Kidney (tissue), 14 donors: ENCODE results near the gene OR52B6. TPM values are rescaled to one million over a fixed set of nuclear protein-coding genes. Genes with fewer than 3 reads are reported as not detected.
A peak's percentile ranks its signal among the peaks of the same experiment; 100 is the strongest.

ENCODE experiments used
- DNase-seq, 5 donors: peaks; one replicate each; pipeline ENCODE4 v3.0.0-alpha.2; 2013 to 2020
- FAIRE-seq: peaks from 2 replicates; lab custom pipeline; 2012; peaks lifted over from hg19 to GRCh38; lab: Jason Lieb, UNC
- H3K27ac ChIP-seq, 2 donors: one replicate each; pipeline ENCODE4 v1.7.0; 2013; ENCODE audit warnings: low read depth in 2 of 2, low read length in 2 of 2, inconsistent platforms in 1 of 2
- H3K27me3 ChIP-seq: one replicate; pipeline ENCODE4 v1.7.1; 2013; ENCODE audit warnings: low read length, inconsistent platforms; ENCODE audit not compliant: control insufficient read depth, insufficient read depth
- H3K36me3 ChIP-seq, 3 donors: one replicate each; pipeline versions ENCODE4 v1.7.0 to v1.7.1; 2013; ENCODE audit warnings: low read length in 3 of 3, control low read depth in 1 of 3, inconsistent platforms in 1 of 3; ENCODE audit not compliant: insufficient read depth in 3 of 3, control insufficient read depth in 2 of 3
- H3K4me1 ChIP-seq, 3 donors: one replicate each; pipeline versions ENCODE4 v1.7.0 to v1.7.1; 2013; ENCODE audit warnings: low read length in 3 of 3, inconsistent platforms in 1 of 3, low read depth in 1 of 3; ENCODE audit not compliant: control insufficient read depth in 2 of 3, insufficient read depth in 2 of 3
- H3K4me3 ChIP-seq, 3 donors: one replicate each; pipeline versions ENCODE4 v1.7.0 to v1.8.1; 2013; ENCODE audit warnings: low read length in 3 of 3, control low read depth in 1 of 3, inconsistent platforms in 1 of 3
- H3K9ac ChIP-seq, 3 donors: one replicate each; pipeline versions ENCODE4 v1.7.0 to v1.7.1; 2013; ENCODE audit warnings: low read length in 3 of 3, control low read depth in 1 of 3, inconsistent platforms in 1 of 3
- H3K9me3 ChIP-seq, 3 donors: one replicate each; pipeline versions ENCODE4 v1.7.0 to v1.7.1; 2013; ENCODE audit warnings: low read length in 3 of 3, control low read depth in 1 of 3, inconsistent platforms in 1 of 3; ENCODE audit not compliant: control insufficient read depth in 2 of 3, insufficient read depth in 1 of 3
- CTCF ChIP-seq: IDR thresholded peaks from 3 replicates; pipeline ENCODE4 v1.5.1; 2012; ENCODE audit warnings: mild to moderate bottlenecking, moderate library complexity, borderline replicate concordance; ENCODE audit not compliant: insufficient read depth; ENCODE audit errors: extremely low read depth
- intact Hi-C: fragments of 100-400 bp; cut with DNase I; formaldehyde crosslinking; loops from one replicate; pipeline ENCODE4 v1.11.1; 2022
- polyA plus RNA-seq: library from polyadenylated mRNA; stranded (reverse); fragments of 350-450 nt; fragmentation: Illumina TruSeq; extraction: RNeasy Lipid Tissue Mini Kit (QIAGEN cat#74804); gene quantifications from one replicate; pipeline ENCODE4 v1.2.3, GENCODE V29; 2014; ENCODE audit warnings: low read depth, low replicate concordance; ENCODE audit not compliant: insufficient read depth
- total RNA-seq: library from RNA; stranded (reverse); fragmentation: NEBNext Ultra II Directional; extraction: Animal tissue kit (Norgen Biotek cat#: 25700); gene quantifications from one replicate; pipeline ENCODE4 v1.2.1, GENCODE V29; 2021
- donor health status: control.
- donor health status: control.
- donor health status: control.
- donor health status: control.
- donor health status: control.
- donor health status: DM: yes; HTN: yes; CAD: no.
- donor health status: Normal renal cell carcinoma (clear cell type).

OR52B6 gene
- total and polyA plus RNA-seq, 2 donors from 2014 or later, result not detected

GRCh38 chr11:5591613-5592012 lies 10.9 kb downstream of the OR52B6 start:
- H3K36me3 ChIP-seq, result no peaks in the 10 kb centered on the region

GRCh38 chr11:5592615-5593014 lies 11.9 kb downstream of the OR52B6 start:
- intact Hi-C loops, result no loop called here

More at GRCh38 chr11:5591613-5592012, 10.9 kb downstream of the OR52B6 start:
- no peak overlapping the region for H3K27ac ChIP-seq
- intact Hi-C loops, result no loop called here
- DNase-seq (peak in 1 of 5 donors; percentile 12), FAIRE-seq (no peak)
- no peaks in the 10 kb centered on the region for H3K4me1 ChIP-seq
- H3K4me3 ChIP-seq, result no peak overlapping the region
- H3K9ac ChIP-seq, result no peak overlapping the region
- TF ChIP-seq CTCF, result no peak
- no peaks in the 10 kb centered on the region for H3K27me3 ChIP-seq
- H3K9me3 ChIP-seq, result no peaks in the 10 kb centered on the region

GRCh38 chr11:5593146-5593545 lies 12.5 kb downstream of the OR52B6 start:
- FAIRE-seq, result no peak
- DNase-seq, result no peak
- intact Hi-C loops, result no loop called here
- TF ChIP-seq CTCF, result no peak
- H3K27ac ChIP-seq, result no peak overlapping the region
- no peak overlapping the region for H3K4me3 ChIP-seq
- no peaks in the 10 kb centered on the region for H3K27me3 ChIP-seq
- no peaks in the 10 kb centered on the region for H3K9me3 ChIP-seq
- H3K4me1 ChIP-seq, result no peaks in the 10 kb centered on the region
- H3K36me3 ChIP-seq, result no peaks in the 10 kb centered on the region
- H3K9ac ChIP-seq, result no peak overlapping the region

More at GRCh38 chr11:5592615-5593014, 11.9 kb downstream of the OR52B6 start:
- Histone ChIP-seq H3K36me3 (no peaks in the 10 kb centered on the region), H3K4me1 (no peaks in the 10 kb centered on the region), H3K9ac (no peak overlapping the region), H3K4me3 (no peak overlapping the region), H3K27me3 (no peaks in the 10 kb centered on the region), H3K9me3 (no peaks in the 10 kb centered on the region), H3K27ac (no peak overlapping the region)
- no peak for FAIRE-seq
- DNase-seq, result no peak
- no peak for TF ChIP-seq CTCF
